LNCaP clone FGC (cell line): ENCODE data around the gene ATP6V0A4.

Experiments
- DNase-seq: peaks from one replicate; pipeline ENCODE4 v3.0.0-alpha.2; 2011; ENCODE audit warnings: low read depth
- H3K4me3 ChIP-seq: 2 replicates; pipeline ENCODE4 v1.5.1; 2011; ENCODE audit warnings: mild to moderate bottlenecking, low read depth, low read length, control low read depth
- TF ChIP-seq, protein P1 (sequence below): IDR thresholded peaks from 2 replicates; pipeline ENCODE4 v1.5.1; 2012; ENCODE audit warnings: mild to moderate bottlenecking; ENCODE audit not compliant: control insufficient read depth, insufficient read depth; ENCODE audit errors: extremely low read depth

ATP6V0A4 gene

GRCh38 chr7:138665249-138665648 lies 132.7 kb downstream of the ATP6V0A4 start:
- no peak for DNase-seq
- no peak overlapping the region for H3K4me3 ChIP-seq
- TF ChIP-seq, protein P1, sequence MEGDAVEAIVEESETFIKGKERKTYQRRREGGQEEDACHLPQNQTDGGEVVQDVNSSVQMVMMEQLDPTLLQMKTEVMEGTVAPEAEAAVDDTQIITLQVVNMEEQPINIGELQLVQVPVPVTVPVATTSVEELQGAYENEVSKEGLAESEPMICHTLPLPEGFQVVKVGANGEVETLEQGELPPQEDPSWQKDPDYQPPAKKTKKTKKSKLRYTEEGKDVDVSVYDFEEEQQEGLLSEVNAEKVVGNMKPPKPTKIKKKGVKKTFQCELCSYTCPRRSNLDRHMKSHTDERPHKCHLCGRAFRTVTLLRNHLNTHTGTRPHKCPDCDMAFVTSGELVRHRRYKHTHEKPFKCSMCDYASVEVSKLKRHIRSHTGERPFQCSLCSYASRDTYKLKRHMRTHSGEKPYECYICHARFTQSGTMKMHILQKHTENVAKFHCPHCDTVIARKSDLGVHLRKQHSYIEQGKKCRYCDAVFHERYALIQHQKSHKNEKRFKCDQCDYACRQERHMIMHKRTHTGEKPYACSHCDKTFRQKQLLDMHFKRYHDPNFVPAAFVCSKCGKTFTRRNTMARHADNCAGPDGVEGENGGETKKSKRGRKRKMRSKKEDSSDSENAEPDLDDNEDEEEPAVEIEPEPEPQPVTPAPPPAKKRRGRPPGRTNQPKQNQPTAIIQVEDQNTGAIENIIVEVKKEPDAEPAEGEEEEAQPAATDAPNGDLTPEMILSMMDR: no peak

- no peak for DNase-seq
- TF ChIP-seq, protein P1: no peak
- H3K4me3 ChIP-seq: no peak overlapping the region
Observed at GRCh38 chr7:138663725-138664710, 134.0 kb downstream of the ATP6V0A4 start.

GRCh38 chr7:138662991-138663320 lies 135.0 kb downstream of the ATP6V0A4 start:
- TF ChIP-seq, protein P1: no peak
- no peak overlapping the region for H3K4me3 ChIP-seq

DNA sequence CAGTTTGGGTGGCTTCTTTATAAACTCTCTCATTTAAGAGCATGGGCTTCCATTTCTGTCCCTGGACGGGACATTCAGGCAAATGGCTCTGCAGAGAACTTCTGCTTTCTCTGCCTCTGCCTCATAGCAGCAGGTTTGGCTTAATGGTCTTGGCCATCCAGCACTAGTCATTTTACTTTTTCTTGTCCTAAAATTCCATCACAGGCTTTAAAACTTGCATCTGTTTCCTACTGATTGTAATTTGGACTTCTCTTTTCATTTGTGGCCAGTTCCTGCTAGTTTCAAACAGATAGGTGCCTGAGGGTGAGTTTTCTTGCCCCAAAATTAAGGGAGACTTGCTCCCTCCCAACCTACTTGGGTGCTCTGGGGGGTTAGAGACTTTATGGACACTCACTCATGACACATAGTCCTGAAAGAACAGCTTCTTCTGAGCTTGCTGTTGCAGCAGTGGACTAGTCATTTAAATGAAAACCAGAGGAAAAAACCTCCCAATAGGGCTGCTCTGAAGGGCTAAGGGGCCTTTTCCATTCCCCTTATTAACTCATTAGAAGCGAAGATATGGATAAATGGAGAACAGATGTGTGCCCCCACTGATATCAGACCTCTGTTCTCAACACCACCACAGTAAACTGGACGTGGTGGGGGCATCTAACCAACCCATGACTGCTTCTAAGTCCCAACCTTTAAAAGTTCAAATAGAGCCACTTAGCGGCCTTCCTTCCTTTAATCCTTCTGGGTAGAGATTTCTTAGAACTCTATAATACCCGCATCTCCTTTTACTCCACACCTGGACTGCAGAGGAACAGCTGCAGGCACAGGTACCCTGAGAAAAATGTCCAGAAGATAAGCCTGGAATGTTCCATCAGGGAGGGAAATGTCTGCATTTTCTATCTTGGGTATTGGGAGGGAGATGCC lies 135.7 kb downstream of the ATP6V0A4 start:
- TF ChIP-seq, protein P1: no peak
- no peak overlapping the region for H3K4me3 ChIP-seq
- no peak for DNase-seq

More at GRCh38 chr7:138662991-138663320, 135.0 kb downstream of the ATP6V0A4 start:
- DNase-seq: no peak

DNA sequence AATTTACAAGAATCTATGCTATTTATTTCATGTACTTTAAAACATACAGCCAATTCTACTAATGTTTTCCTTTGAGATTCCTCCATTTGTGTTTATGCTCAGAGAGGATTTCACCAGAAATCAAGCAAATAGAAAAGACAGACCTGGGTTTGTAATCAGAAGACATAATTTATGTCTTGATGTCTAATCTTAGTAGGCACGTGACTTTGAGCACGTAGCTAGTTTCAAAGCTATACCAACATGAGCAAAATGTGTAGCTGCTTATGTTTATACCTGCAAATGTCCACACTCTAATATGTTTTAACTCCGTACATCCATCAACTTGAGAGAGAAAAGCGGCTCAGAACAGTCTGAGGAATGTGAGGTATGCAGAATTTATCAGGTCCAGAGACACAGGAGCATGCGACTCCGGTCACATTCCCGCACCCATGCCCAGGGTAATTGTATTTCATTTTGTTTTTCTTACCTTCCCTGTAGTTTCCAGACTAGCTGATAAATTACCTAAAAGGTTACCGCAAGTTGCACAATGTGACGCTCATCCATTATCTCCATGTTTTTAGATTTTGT lies 136.8 kb downstream of the ATP6V0A4 start:
- H3K4me3 ChIP-seq: no peak overlapping the region
- DNase-seq: no peak
- TF ChIP-seq, protein P1: no peak

GRCh38 chr7:138658889-138659288 lies 139.1 kb downstream of the ATP6V0A4 start:
- H3K4me3 ChIP-seq: no peak overlapping the region
- no peak for DNase-seq
- TF ChIP-seq, protein P1: no peak
